GM12872 (cell line): ENCODE results near the gene ANKRD40CL.

Experiments
- CTCF ChIP-seq: IDR thresholded peaks from 3 replicates; pipeline ENCODE4 v1.5.1; 2011; ENCODE audit warnings: low read depth, mild to moderate bottlenecking, low read length, moderate library complexity; ENCODE audit not compliant: insufficient read depth

Gene ANKRD40CL

GRCh38 chr17:50766222-50767023 is 895 bp downstream of the ANKRD40CL start:
- no peak for TF ChIP-seq CTCF

- TF ChIP-seq CTCF, result no peak
These were observed 1.7 kb downstream of the ANKRD40CL start for GRCh38 chr17:50765454-50766221.

- no peak for TF ChIP-seq CTCF
These were observed 2.6 kb downstream of the ANKRD40CL start for GRCh38 chr17:50764734-50765149.

- TF ChIP-seq CTCF, result no peak
These were observed 3.4 kb downstream of the ANKRD40CL start for GRCh38 chr17:50763716-50764475.

- TF ChIP-seq CTCF, result no peak
These were observed 5.1 kb downstream of the ANKRD40CL start for GRCh38 chr17:50762177-50762576.

- no peak for TF ChIP-seq CTCF
These were observed 8.3 kb downstream of the ANKRD40CL start for GRCh38 chr17:50758989-50759544.

- TF ChIP-seq CTCF, result no peak
These were observed 8.8 kb downstream of the ANKRD40CL start for GRCh38 chr17:50758524-50758923.
